Lower leg skin (tissue), 4 donors: ENCODE results near the gene GOLGA6L1. TPM values are rescaled to one million over a fixed set of nuclear protein-coding genes. Genes with fewer than 3 reads are reported as not detected.
A peak's percentile ranks its signal among the peaks of the same experiment; 100 is the strongest.
"Not testable (repeated sequence)": the region's sequence is repeated elsewhere in the genome, so short reads cannot be mapped to it uniquely, and the experiment has no call there.

Experiments
- DNase-seq, 2 donors: peaks; one replicate each; pipeline ENCODE4 v3.0.0-alpha.2; 2019; ENCODE audit warnings: low spot score in 2 of 2
- H3K4me3 ChIP-seq: fragments of 200-600 bp; sonication (generic); 2 replicates; pipeline ENCODE4 v1.5.1; 2017; ENCODE audit warnings: mild to moderate bottlenecking, low read depth; ENCODE audit not compliant: poor library complexity, severe bottlenecking
- CTCF ChIP-seq, 3 donors: fragments of 450-650 bp; IDR thresholded peaks; one replicate each; pipeline ENCODE4 v1.5.1; 2016; ENCODE audit warnings: antibody characterized with exemption in 3 of 3, mild to moderate bottlenecking in 3 of 3, moderate library complexity in 2 of 3
- POLR2A ChIP-seq, 2 donors: fragments of 450-650 bp; IDR thresholded peaks; one replicate each; pipeline ENCODE4 v1.6.1; 2016 to 2017; ENCODE audit warnings: antibody characterized with exemption in 2 of 2, mild to moderate bottlenecking in 1 of 2, moderate library complexity in 1 of 2
- WGBS, 2 donors: methylation state at CpG; one replicate each; pipeline ENCODE4 v1.1.5; 2018; 5-methylcytosine and 5-hydroxymethylcytosine counted together
- intact Hi-C: fragments of 100-400 bp; cut with DNase I; formaldehyde crosslinking; loops from one replicate; pipeline ENCODE4 v1.15.0; 2023; ENCODE audit warnings: low total_unique reads
- total RNA-seq, 4 donors: library from RNA; depleted of rRNA; stranded (reverse); fragments of >200 nt; gene quantifications; one replicate each; pipeline ENCODE4 v1.1.0, GENCODE V29; 2016

GOLGA6L1 gene
- total RNA-seq, 4 donors from 2014 or later = not detected

- no peak for DNase-seq
- intact Hi-C loops = no loop called here
- no peak for TF ChIP-seq POLR2A (IDR thresholded peaks at IDR 0.05)
- no peak for TF ChIP-seq CTCF (IDR thresholded peaks at IDR 0.05)
- 70 to 74% methylated on average over 1 of the region's 1 CpG for WGBS, 2 donors
- no peak overlapping the region for H3K4me3 ChIP-seq
These were observed 40.8 kb downstream of the GOLGA6L1 start for GRCh38 chr15:23095796-23096195.

DNA sequence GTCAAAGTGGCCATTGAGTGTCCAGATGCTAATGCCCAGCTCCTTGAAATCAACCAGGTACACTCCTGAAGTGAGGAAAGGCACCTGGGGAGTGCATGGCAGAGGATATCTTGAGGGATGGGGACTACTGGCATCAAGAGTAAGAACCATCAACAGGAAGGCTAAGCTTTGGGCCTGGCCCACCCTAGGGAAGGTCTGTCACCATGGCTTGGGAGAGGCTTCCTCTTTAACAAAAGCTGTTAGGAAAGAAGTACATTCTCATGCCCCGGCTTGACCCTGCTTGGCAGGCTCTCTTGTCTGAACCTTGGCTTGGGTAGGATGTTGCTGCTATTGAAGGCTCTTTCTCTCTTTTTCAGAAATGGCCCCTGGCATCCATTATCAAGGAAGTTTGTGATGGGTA is 53.5 kb downstream of the GOLGA6L1 start:
- DNase-seq = peak in 1 of 2 donors; percentile 70
- WGBS, 2 donors = 83 to 92% methylated on average over 1 of the region's 1 CpG
- H3K4me3 ChIP-seq = no peak overlapping the region
- TF ChIP-seq POLR2A (IDR thresholded peaks at IDR 0.05) = no peak
- TF ChIP-seq CTCF (IDR thresholded peaks at IDR 0.05) = no peak
- intact Hi-C loops = no loop called here

- H3K4me3 ChIP-seq, intact Hi-C loops: not testable (repeated sequence)
- DNase-seq = peak in 1 of 2 donors; percentile 26
- WGBS, 2 donors = 81 to 83% methylated on average over 8 of the region's 8 CpGs
These were observed 54.5 kb downstream of the GOLGA6L1 start for GRCh38 chr15:23081996-23082737.

GRCh38 chr15:23081271-23081670 is 55.4 kb downstream of the GOLGA6L1 start:
- DNase-seq = no peak
- H3K4me3 ChIP-seq = no peak overlapping the region
- TF ChIP-seq CTCF (IDR thresholded peaks at IDR 0.05) (no peak), POLR2A (IDR thresholded peaks at IDR 0.05) (no peak)
- intact Hi-C loops = no loop called here
- WGBS, 2 donors = 65 to 81% methylated on average over 3 of the region's 3 CpGs

DNA sequence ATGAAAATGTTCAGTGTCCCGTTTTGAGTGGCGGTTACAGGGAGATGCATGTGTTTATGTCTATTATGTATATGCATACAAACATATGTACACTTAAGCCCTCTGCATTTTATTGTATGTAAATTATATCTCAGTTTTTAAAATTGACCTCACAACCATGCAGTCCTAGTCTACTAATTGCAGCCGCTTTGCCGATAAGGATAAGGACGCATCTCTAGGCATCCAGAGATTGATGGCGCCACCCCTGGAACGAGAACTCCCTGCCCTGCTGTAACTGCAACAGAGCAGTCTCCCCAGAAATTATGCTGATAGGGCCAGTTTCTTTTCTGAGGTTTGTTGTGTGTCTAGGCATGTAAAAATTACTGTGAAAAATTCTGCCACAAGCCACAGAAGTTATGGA is 56.9 kb downstream of the GOLGA6L1 start:
- 75 to 82% methylated on average over 7 of the region's 7 CpGs for WGBS, 2 donors
- DNase-seq = peak in 1 of 2 donors; percentile 53
- TF ChIP-seq POLR2A (IDR thresholded peaks at IDR 0.05) = no peak
- intact Hi-C loops = no loop called here
- no peak overlapping the region for H3K4me3 ChIP-seq

Other genes with a start within 250 kb of the GOLGA6L1 start
- gene CYFIP1, start 156.5 kb downstream of the GOLGA6L1 start, total RNA-seq = 100 to 1,000 TPM in 1 of 4 donors, 10 to 100 TPM in 3; 81.0 to 108 (median 94.6) TPM
- 10 to 100 TPM; 11.0 to 21.8 (median 13.6) TPM for gene TUBGCP5, start 97.3 kb downstream of the GOLGA6L1 start, total RNA-seq
- gene GOLGA6L26, start 197.4 kb upstream of the GOLGA6L1 start, total RNA-seq = not detected
- gene GOLGA8S, start 217.9 kb upstream of the GOLGA6L1 start, total RNA-seq = under 1 TPM in 1 of 4 donors, not detected in 3; 0.17 TPM